ENCODE measurements around the gene SIL1. TPM values are rescaled to one million over a fixed set of nuclear protein-coding genes. Genes with fewer than 3 reads are reported as not detected.

SIL1 gene
- total RNA-seq, 1 donor: 31.7 TPM

DNA sequence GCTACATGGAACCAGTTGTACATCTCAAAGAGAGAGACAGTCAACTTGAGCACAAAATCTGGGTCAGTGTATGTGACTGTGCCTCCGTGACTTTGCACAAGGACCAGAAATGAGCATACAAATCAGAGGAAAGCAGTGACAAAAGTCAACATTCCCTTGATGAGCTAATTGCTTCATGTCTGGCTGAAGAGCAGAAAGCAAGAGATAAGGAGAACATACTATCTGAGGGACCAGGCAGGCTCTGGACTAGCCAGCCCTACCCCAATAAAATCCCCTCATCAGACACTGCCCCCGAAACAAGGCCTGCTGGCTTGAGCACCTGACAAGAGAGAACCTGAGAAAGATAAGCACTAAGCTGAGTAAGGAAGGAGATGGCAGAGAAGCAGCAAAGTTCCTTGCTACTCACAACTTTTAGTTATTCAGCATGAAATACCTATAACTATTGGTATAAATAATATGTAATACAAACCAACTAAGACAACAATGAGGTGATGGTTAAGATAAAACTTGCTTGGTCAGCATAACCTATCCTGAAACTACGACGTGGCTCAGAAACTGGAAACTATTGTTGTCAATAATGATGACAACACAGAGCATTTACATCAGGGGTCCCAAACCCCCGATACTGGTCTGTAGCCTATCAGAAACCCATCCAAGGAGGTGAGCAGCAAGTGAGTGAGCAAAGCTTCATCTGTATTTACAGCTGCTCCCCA is 9.5 kb downstream of the SIL1 start:
- H3K4me3 ChIP-seq (ENCODE audit: low read depth, low read length): no peak overlapping the region
- no peak for TF ChIP-seq CTCF (IDR thresholded peaks at IDR 0.05; ENCODE audit: insufficient read depth, low read length)
- no peak for DNase-seq (ENCODE audit: low read depth)

GRCh38 chr5:139186752-139187326 is 11.3 kb downstream of the SIL1 start:
- no peak for TF ChIP-seq CTCF (IDR thresholded peaks at IDR 0.05; ENCODE audit: insufficient read depth, low read length)
- DNase-seq (ENCODE audit: low read depth): peak; percentile 40
- no peak overlapping the region for H3K4me3 ChIP-seq (ENCODE audit: low read depth, low read length)

- DNase-seq (ENCODE audit: low read depth): no peak
- no peak overlapping the region for H3K4me3 ChIP-seq (ENCODE audit: low read depth, low read length)
- no peak for TF ChIP-seq CTCF (IDR thresholded peaks at IDR 0.05; ENCODE audit: insufficient read depth, low read length)
Measured at GRCh38 chr5:139186261-139186660, 11.9 kb downstream of the SIL1 start.

- no peak overlapping the region for H3K4me3 ChIP-seq (ENCODE audit: low read depth, low read length)
- no peak for TF ChIP-seq CTCF (IDR thresholded peaks at IDR 0.05; ENCODE audit: insufficient read depth, low read length)
- peak; percentile 25 for DNase-seq (ENCODE audit: low read depth)
Measured at GRCh38 chr5:139185589-139185988, 12.6 kb downstream of the SIL1 start.

DNA sequence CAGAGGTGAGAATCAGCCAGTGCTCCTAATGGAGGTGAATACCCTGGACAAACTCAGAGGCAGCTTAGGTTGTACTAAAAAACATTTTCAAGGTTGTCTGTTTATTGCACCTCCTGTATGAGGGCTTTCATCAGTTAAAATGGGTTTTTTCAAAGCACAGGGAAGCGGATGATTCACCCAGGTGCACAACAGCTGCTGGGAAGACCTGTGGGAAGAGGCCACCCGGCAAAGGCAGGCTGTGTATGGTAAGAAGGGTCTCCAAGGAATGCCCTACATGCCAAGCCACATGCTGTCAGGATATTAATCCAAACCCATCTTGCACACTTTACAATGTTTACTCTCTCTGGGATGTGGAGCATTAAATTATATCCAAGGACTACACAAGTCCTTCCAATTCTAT is 14.7 kb downstream of the SIL1 start:
- no peak for TF ChIP-seq CTCF (IDR thresholded peaks at IDR 0.05; ENCODE audit: insufficient read depth, low read length)
- no peak for DNase-seq (ENCODE audit: low read depth)

DNA sequence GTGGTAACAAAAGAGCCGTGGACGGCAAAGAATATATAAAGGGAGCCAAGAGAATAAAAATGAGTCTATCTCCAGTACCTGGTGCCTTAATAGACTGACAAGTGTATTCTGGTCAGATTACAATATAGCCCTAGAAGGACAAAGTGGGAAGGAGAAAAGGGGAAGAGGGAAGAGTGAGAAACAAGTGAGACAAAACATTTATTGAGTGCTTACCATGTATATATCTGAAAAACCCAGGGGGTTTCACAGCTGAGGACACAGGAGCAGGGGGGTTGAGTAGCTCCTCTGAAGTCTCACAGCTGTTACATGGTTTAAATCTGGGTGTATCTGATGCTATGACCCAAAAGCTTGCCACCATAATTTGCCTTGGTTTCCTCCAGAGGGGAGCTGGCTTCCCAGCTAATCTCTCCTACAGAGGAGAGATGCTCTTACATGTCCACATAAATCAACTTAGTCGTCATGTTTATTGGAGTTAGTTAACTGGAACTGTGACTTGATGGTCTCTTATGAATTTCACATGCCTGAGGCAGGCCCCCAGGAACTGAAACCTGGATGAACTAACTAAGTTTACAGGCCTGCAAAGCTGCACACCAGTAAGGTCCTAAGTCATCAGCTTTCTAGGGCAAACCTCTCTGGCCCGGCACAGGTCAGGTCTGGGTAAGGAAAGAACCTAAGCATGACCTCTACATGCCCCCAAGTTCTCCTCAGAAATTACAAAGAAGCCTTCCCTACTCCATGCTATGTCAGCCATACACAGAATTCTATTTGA is 15.5 kb downstream of the SIL1 start:
- TF ChIP-seq CTCF (IDR thresholded peaks at IDR 0.05; ENCODE audit: insufficient read depth, low read length): no peak
- no peak overlapping the region for H3K4me3 ChIP-seq (ENCODE audit: low read depth, low read length)
- DNase-seq (ENCODE audit: low read depth): no peak

More for the DNA sequence above, 14.7 kb downstream of the SIL1 start:
- no peak overlapping the region for H3K4me3 ChIP-seq (ENCODE audit: low read depth, low read length)

Measured in fibroblast of the aortic adventitia (primary cell).